Thyroid gland (tissue), 4 donors: ENCODE results near the gene KLRF1. TPM values are rescaled to one million over a fixed set of nuclear protein-coding genes. Genes with fewer than 3 reads are reported as not detected.

Source experiments
- DNase-seq, 2 donors: peaks; one replicate each; pipeline ENCODE4 v3.0.0-alpha.2; 2019
- H3K27ac ChIP-seq, 3 donors: fragments of 200-600 bp; sonication (generic); 1 replicate in 2 of 3; 2 replicates in 1 of 3; pipeline ENCODE4 v1.5.1; 2016 to 2019; ENCODE audit warnings: mild to moderate bottlenecking in 1 of 3, moderate library complexity in 1 of 3
- H3K27me3 ChIP-seq: fragments of 200-600 bp; sonication (generic); one replicate; pipeline ENCODE4 v1.5.1; 2019
- H3K36me3 ChIP-seq, 2 donors: fragments of 200-600 bp; sonication (generic); one replicate each; pipeline ENCODE4 v1.5.1; 2016 to 2019
- H3K4me1 ChIP-seq, 2 donors: fragments of 200-600 bp; sonication (generic); one replicate each; pipeline ENCODE4 v1.5.1; 2017 to 2019
- H3K4me3 ChIP-seq, 3 donors: fragments of 200-600 bp; sonication (generic); replicated peaks in 1 of 3; 1 replicate in 2 of 3; 2 replicates in 1 of 3; pipeline ENCODE4 v1.5.1; 2016; ENCODE audit warnings: mild to moderate bottlenecking in 1 of 3
- H3K9me3 ChIP-seq: fragments of 200-600 bp; sonication (generic); one replicate; pipeline ENCODE4 v1.5.1; 2017
- POLR2A ChIP-seq, 2 donors: fragments of 450-650 bp; IDR thresholded peaks; one replicate each; pipeline ENCODE4 v1.6.1; 2017; ENCODE audit warnings: antibody characterized with exemption in 2 of 2, mild to moderate bottlenecking in 2 of 2, moderate library complexity in 1 of 2
- WGBS, 2 donors: methylation state at CpG; one replicate each; pipeline ENCODE4 v1.1.5; 2017; 5-methylcytosine and 5-hydroxymethylcytosine counted together
- intact Hi-C: fragments of 100-400 bp; cut with DNase I; formaldehyde crosslinking; loops from one replicate; pipeline ENCODE4 v1.15.1; 2023
- total RNA-seq, 4 donors: library from RNA; depleted of rRNA; stranded (reverse); fragments of >200 nt; gene quantifications; one replicate each; pipeline ENCODE4 v1.2.3, GENCODE V29; 2016
- TF ChIP-seq, protein P1 (sequence below), 6 experiments: fragments of 200-600 bp in 3 of 6; fragments of 450-650 bp in 3 of 6; sonication (generic) in 3 of 6; IDR thresholded peaks; one replicate each; pipeline ENCODE4 v1.5.1; 2016 to 2019; ENCODE audit warnings: antibody characterized with exemption in 6 of 6, mild to moderate bottlenecking in 2 of 6, inconsistent platforms in 1 of 6, moderate library complexity in 1 of 6

Gene KLRF1
- total RNA-seq, 4 donors from 2014 or later, result 0.78 to 1.0 TPM; not detected in 2

DNA sequence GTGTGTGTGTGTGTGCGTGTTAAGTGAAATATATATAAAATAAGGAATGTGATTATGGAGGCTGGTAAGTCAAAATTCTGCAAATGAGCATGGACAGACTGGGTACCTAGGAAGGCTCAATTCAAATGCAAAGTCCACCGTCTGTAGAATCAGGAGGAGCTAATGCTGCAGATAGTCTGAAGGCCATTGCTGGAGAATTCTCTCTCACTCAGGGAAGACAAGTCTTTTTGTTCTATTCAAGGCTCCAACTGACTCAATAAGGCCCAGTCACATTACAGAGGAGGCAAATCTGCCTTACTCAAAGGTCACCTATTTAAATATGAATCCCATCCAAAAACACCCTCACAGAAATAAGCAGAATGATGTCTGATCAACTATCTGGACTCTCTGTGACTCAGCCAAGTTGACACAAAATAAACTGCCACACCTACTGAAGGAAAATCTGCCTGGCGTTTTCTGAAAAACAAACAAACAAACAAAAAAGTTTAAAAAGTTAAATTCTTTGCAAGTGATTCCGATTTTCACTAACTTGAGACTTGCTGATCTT is 53.3 kb downstream of the KLRF1 start:
- WGBS, 2 donors, result 88 to 89% methylated on average over 4 of the region's 4 CpGs
- Histone ChIP-seq H3K27ac (no peak overlapping the region), H3K9me3 (no peaks in the 10 kb centered on the region), H3K4me3 (no peak overlapping the region), H3K36me3 (no peaks in the 10 kb centered on the region), H3K4me1 (no peaks in the 10 kb centered on the region), H3K27me3 (no peaks in the 10 kb centered on the region)
- intact Hi-C loops, result no loop called here
- no peak for DNase-seq
- no peak for TF ChIP-seq POLR2A (IDR thresholded peaks at IDR 0.05)
- TF ChIP-seq, protein P1, sequence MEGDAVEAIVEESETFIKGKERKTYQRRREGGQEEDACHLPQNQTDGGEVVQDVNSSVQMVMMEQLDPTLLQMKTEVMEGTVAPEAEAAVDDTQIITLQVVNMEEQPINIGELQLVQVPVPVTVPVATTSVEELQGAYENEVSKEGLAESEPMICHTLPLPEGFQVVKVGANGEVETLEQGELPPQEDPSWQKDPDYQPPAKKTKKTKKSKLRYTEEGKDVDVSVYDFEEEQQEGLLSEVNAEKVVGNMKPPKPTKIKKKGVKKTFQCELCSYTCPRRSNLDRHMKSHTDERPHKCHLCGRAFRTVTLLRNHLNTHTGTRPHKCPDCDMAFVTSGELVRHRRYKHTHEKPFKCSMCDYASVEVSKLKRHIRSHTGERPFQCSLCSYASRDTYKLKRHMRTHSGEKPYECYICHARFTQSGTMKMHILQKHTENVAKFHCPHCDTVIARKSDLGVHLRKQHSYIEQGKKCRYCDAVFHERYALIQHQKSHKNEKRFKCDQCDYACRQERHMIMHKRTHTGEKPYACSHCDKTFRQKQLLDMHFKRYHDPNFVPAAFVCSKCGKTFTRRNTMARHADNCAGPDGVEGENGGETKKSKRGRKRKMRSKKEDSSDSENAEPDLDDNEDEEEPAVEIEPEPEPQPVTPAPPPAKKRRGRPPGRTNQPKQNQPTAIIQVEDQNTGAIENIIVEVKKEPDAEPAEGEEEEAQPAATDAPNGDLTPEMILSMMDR (IDR thresholded peaks at IDR 0.05), result no peak

DNA sequence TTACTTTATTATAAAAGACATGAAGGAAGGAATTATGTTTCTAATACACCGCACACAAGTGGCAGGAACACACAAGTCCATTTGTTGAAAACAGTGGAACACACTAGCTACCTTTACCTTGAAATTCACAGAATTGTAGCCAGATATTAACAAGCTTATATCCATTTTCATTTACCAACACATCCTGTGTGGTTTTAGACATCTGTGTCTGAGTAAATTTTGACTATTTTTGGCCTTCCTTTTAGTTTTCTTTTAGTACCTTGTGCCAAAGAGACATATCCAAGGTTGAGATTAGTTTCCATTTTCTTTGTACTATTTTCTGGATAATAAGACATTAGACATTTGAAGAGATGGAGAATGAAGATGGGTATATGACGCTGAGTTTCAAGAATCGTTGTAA is 54.0 kb downstream of the KLRF1 start, which contains the start of gene KLRF2:
Gene KLRF2, plus strand, starts transcription at position 244 of the 400 bp plus-strand sequence. Its CDS starts 107 bp downstream, at position 351.
- TF ChIP-seq, protein P1 (IDR thresholded peaks at IDR 0.05), result no peak
- TF ChIP-seq POLR2A (IDR thresholded peaks at IDR 0.05), result no peak
- 95 to 97% methylated on average over 3 of the region's 3 CpGs for WGBS, 2 donors
- intact Hi-C loops, result no loop called here

DNA sequence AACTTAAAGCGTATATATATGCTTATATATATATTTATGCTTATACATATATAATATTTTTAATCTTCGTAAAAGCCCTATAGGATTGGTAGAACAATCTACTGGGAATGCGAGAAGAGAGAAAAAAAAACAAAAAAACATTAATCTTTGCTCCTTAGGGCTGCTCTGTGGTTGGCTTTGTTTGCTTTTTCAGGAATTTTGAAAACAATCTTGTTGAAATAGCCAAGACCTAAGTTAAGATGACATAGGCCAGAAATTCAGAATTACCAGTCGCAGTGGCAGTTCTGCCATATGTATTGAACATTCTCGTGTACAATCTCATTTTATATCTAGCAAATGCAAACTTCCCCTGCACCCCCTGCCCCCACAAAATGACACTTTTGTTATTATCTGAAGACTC is 54.7 kb downstream of the KLRF1 start:
- Histone ChIP-seq H3K36me3 (no peaks in the 10 kb centered on the region), H3K27ac (no peak overlapping the region), H3K4me3 (no peak overlapping the region), H3K27me3 (no peaks in the 10 kb centered on the region), H3K9me3 (no peaks in the 10 kb centered on the region), H3K4me1 (no peaks in the 10 kb centered on the region)
- intact Hi-C loops, result no loop called here
- no peak for TF ChIP-seq POLR2A (IDR thresholded peaks at IDR 0.05)
- TF ChIP-seq, protein P1 (IDR thresholded peaks at IDR 0.05), result no peak
- DNase-seq, result no peak
- 90% methylated on average over 5 of the region's 5 CpGs for WGBS, 2 donors

More for the DNA sequence above, 54.0 kb downstream of the KLRF1 start, which contains the start of gene KLRF2:
- no peak for DNase-seq
- H3K36me3 ChIP-seq, result no peaks in the 10 kb centered on the region
- H3K9me3 ChIP-seq, result no peaks in the 10 kb centered on the region
- H3K4me1 ChIP-seq, result no peaks in the 10 kb centered on the region
- no peaks in the 10 kb centered on the region for H3K27me3 ChIP-seq
- H3K27ac ChIP-seq, result no peak within 1 kb of the TSS
- H3K4me3 ChIP-seq, result no peak within 1 kb of the TSS

DNA sequence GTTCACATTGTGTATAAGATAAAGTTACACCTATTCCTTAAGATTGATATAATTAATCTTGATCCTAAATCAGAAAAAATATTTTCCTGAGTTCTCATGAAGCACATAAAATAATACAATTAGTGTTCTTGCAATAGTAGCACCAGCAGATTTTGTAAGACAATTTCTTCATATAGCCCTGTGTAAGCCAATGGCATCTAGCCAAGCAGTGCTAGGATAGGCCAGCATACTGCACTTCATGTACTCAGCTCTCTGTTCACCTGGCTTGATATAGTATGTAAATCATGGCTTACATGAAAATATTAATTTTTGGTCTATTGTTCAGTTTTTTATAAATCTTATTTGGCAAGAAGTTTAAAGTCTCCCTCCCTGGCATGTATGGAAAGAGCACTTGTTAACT is 55.9 kb downstream of the KLRF1 start:
- no peaks in the 10 kb centered on the region for H3K9me3 ChIP-seq
- DNase-seq, result no peak
- no peaks in the 10 kb centered on the region for H3K27me3 ChIP-seq
- H3K4me1 ChIP-seq, result no peaks in the 10 kb centered on the region
- no peak overlapping the region for H3K4me3 ChIP-seq
- intact Hi-C loops, result no loop called here
- no peak overlapping the region for H3K27ac ChIP-seq
- no peak for TF ChIP-seq POLR2A (IDR thresholded peaks at IDR 0.05)
- TF ChIP-seq, protein P1 (IDR thresholded peaks at IDR 0.05), result no peak
- H3K36me3 ChIP-seq, result no peaks in the 10 kb centered on the region

DNA sequence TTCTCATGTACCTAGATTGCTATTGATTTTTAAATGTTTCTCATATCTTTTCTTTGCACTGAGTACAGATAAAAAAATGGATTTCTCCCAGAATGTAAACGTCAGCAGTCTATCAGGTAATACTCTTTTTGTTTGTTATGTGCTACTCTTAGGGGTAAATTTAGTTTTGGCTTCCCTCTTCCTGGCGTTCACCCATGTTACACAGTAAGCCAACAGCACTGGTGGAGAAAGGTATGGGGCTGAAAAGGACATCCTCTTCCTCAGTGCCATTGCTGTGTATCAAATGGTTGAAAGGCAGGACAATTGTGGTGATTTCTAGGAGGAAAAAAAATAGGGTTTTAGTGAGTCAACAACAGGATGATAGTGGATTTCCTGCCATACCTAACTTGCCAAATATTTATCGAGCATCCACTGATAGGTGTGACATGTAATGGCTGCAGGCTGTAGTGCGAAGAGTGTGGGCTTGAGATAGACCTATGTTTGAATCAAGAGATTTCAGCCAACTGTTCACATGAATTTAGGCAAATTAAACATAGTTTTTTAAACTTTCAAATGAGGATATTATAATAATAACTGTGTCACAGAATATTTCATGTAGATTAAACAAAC is 61.5 kb downstream of the KLRF1 start:
- WGBS, 2 donors, result 58 to 66% methylated on average over 4 of the region's 4 CpGs

More for the DNA sequence above, 61.5 kb downstream of the KLRF1 start:
- Histone ChIP-seq H3K4me3 (no peak overlapping the region), H3K27ac (no peak overlapping the region), H3K4me1 (no peaks in the 10 kb centered on the region), H3K27me3 (no peaks in the 10 kb centered on the region), H3K36me3 (no peaks in the 10 kb centered on the region), H3K9me3 (no peaks in the 10 kb centered on the region)
- TF ChIP-seq, protein P1 (IDR thresholded peaks at IDR 0.05), result no peak
- no peak for TF ChIP-seq POLR2A (IDR thresholded peaks at IDR 0.05)
- intact Hi-C loops, result no loop called here
- no peak for DNase-seq
